Peyer's patch (tissue), 4 donors: ENCODE measurements around the gene MORF4L1. TPM values are rescaled to one million over a fixed set of nuclear protein-coding genes. Genes with fewer than 3 reads are reported as not detected.

ENCODE experiments used
- DNase-seq, 3 donors: peaks; one replicate each; pipeline ENCODE4 v3.0.0-alpha.2; 2017 to 2019
- H3K27ac ChIP-seq, 4 donors: fragments of 200-600 bp; sonication (generic); one replicate each; pipeline ENCODE4 v1.5.1; 2016 to 2019
- H3K27me3 ChIP-seq, 2 donors: fragments of 200-600 bp; sonication (generic); one replicate each; pipeline ENCODE4 v1.5.1; 2019
- H3K36me3 ChIP-seq, 3 donors: fragments of 200-600 bp; sonication (generic); one replicate each; pipeline ENCODE4 v1.5.1; 2016 to 2019
- H3K4me1 ChIP-seq, 4 donors: fragments of 200-600 bp; sonication (generic); one replicate each; pipeline ENCODE4 v1.5.1; 2016 to 2019
- H3K4me3 ChIP-seq, 4 donors: fragments of 200-600 bp; sonication (generic); 1 replicate in 3 of 4; 2 replicates in 1 of 4; pipeline ENCODE4 v1.5.1; 2016 to 2019; ENCODE audit warnings: mild to moderate bottlenecking in 1 of 4
- H3K9me3 ChIP-seq, 4 donors: fragments of 200-600 bp; sonication (generic); one replicate each; pipeline ENCODE4 v1.5.1; 2016 to 2019; ENCODE audit warnings: mild to moderate bottlenecking in 1 of 4
- CTCF ChIP-seq, 6 experiments: fragments of 450-650 bp in 4 of 6; fragments of 200-600 bp in 2 of 6; sonication (generic) in 1 of 6; IDR thresholded peaks; one replicate each; pipeline ENCODE4 v1.5.1; 2017 to 2019; ENCODE audit warnings: antibody characterized with exemption in 6 of 6, mild to moderate bottlenecking in 3 of 6, moderate library complexity in 1 of 6
- POLR2A ChIP-seq, 2 donors: fragments of 450-650 bp; IDR thresholded peaks; one replicate each; pipeline ENCODE4 v1.5.1; 2017; ENCODE audit warnings: antibody characterized with exemption in 2 of 2, mild to moderate bottlenecking in 2 of 2, moderate library complexity in 2 of 2
- small RNA-seq, 2 donors: library from RNA; depleted of rRNA; stranded (forward); fragments of <200 nt; gene quantifications; one replicate each; pipeline ENCODE3, GENCODE V24; 2016
- total RNA-seq, 4 donors: library from RNA; depleted of rRNA; stranded (reverse); fragments of >200 nt; gene quantifications; one replicate each; pipeline ENCODE4 v1.1.0, GENCODE V29; 2016

The MORF4L1 gene
- total RNA-seq, 4 donors from 2014 or later: 90.8 to 271 (median 139) TPM

GRCh38 chr15:78946493-78946892, 73.8 kb downstream of the MORF4L1 start:
- Histone ChIP-seq H3K36me3 (no peaks in the 10 kb centered on the region), H3K27ac (no peak overlapping the region), H3K27me3 (no peaks in the 10 kb centered on the region), H3K9me3 (no peaks in the 10 kb centered on the region), H3K4me3 (no peak overlapping the region), H3K4me1 (peaks cover 0 to 27% (median 2%) of the 10 kb centered on the region in 4 donors)
- DNase-seq: no peak
- TF ChIP-seq POLR2A (IDR thresholded peaks at IDR 0.05) (no peak), CTCF (IDR thresholded peaks at IDR 0.05) (no peak)

- no peak for DNase-seq
- no peaks in the 10 kb centered on the region for H3K9me3 ChIP-seq
- H3K27me3 ChIP-seq: no peaks in the 10 kb centered on the region
- no peak overlapping the region for H3K4me3 ChIP-seq
- no peaks in the 10 kb centered on the region for H3K36me3 ChIP-seq
- no peak overlapping the region for H3K27ac ChIP-seq
- no peak for TF ChIP-seq POLR2A (IDR thresholded peaks at IDR 0.05)
- no peak for TF ChIP-seq CTCF (IDR thresholded peaks at IDR 0.05)
- peaks cover 0 to 38% (median 6%) of the 10 kb centered on the region in 4 donors for H3K4me1 ChIP-seq
Measured at GRCh38 chr15:78947506-78947905, 74.8 kb downstream of the MORF4L1 start.

Small RNA genes within 50 kb of the gene (small RNA-seq; reads per million reads assigned to genes)
- 0 reads per million in 2 donors for gene RNU6-415P

Other genes starting within 250 kb of the MORF4L1 start
- gene CHRNB4, start 231.7 kb upstream of the MORF4L1 start, total RNA-seq: not detected
- gene ADAMTS7, start 61.4 kb upstream of the MORF4L1 start, total RNA-seq: 10 to 100 TPM in 1 of 4 donors, 1 to 10 TPM in 2, under 1 TPM in 1; 0.18 to 24.8 (median 2.0) TPM
- gene CTSH, start 72.2 kb downstream of the MORF4L1 start, total RNA-seq: 100 to 1,000 TPM in 3 of 4 donors, 10 to 100 TPM in 1; 99.9 to 198 (median 161) TPM
- gene RASGRF1, start 217.9 kb downstream of the MORF4L1 start, total RNA-seq: 10 to 100 TPM in 1 of 4 donors, 1 to 10 TPM in 1, not detected in 2; 5.4 to 73.4 TPM